ENCODE results near the gene TTLL1.
A peak's percentile ranks its signal among the peaks of the same experiment; 100 is the strongest.
"Not testable (repeated sequence)": the region's sequence is repeated elsewhere in the genome, so short reads cannot be mapped to it uniquely, and the experiment has no call there.

TTLL1 gene

GRCh38 chr22:43109511-43109910, 20.3 kb upstream of the TTLL1 start:
- H3K27ac ChIP-seq: no peak overlapping the region
- peaks cover 9% of the 10 kb centered on the region for H3K4me1 ChIP-seq (ENCODE audit: low read depth, poor library complexity, severe bottlenecking)
- no peak overlapping the region for H3K4me3 ChIP-seq (IDR thresholded peaks at IDR 0.05; ENCODE audit: insufficient read depth, low read depth, low read length)
- TF ChIP-seq CTCF (conservative IDR thresholded peaks at IDR 0.05; ENCODE audit: low read depth, low read length): no peak
- H4K20me1 ChIP-seq (ENCODE audit: insufficient read depth): no peaks in the 10 kb centered on the region
- no peak overlapping the region for H3K4me2 ChIP-seq
- peaks cover 5% of the 10 kb centered on the region; the same call in 1 of the 2 replicates for H3K27me3 ChIP-seq (ENCODE audit: insufficient read depth, low read depth)
- no peak overlapping the region for H2AFZ ChIP-seq (ENCODE audit: low read depth)
- H3K36me3 ChIP-seq (ENCODE audit: insufficient read depth): no peaks in the 10 kb centered on the region
- no peaks in the 10 kb centered on the region for H3K79me2 ChIP-seq (ENCODE audit: insufficient read depth, low read depth)
- H3K9ac ChIP-seq: no peak overlapping the region

GRCh38 chr22:43106302-43106701, 17.1 kb upstream of the TTLL1 start:
- no peak overlapping the region for H3K4me2 ChIP-seq
- TF ChIP-seq CTCF (conservative IDR thresholded peaks at IDR 0.05; ENCODE audit: low read depth, low read length): no peak
- H3K36me3 ChIP-seq (ENCODE audit: insufficient read depth): no peaks in the 10 kb centered on the region
- H3K9ac ChIP-seq: no peak overlapping the region
- no peak overlapping the region for H3K4me3 ChIP-seq (IDR thresholded peaks at IDR 0.05; ENCODE audit: insufficient read depth, low read depth, low read length)
- no peaks in the 10 kb centered on the region for H4K20me1 ChIP-seq (ENCODE audit: insufficient read depth)
- no peak overlapping the region for H3K27ac ChIP-seq
- H3K27me3 ChIP-seq (ENCODE audit: insufficient read depth, low read depth): no peaks in the 10 kb centered on the region
- peaks cover 14% of the 10 kb centered on the region for H3K4me1 ChIP-seq (ENCODE audit: low read depth, poor library complexity, severe bottlenecking)
- no peaks in the 10 kb centered on the region for H3K79me2 ChIP-seq (ENCODE audit: insufficient read depth, low read depth)
- H2AFZ ChIP-seq (ENCODE audit: low read depth): no peak overlapping the region

GRCh38 chr22:43104950-43105349, 15.8 kb upstream of the TTLL1 start:
- not testable (repeated sequence) for H3K4me2 ChIP-seq; H3K9ac ChIP-seq; H2AFZ ChIP-seq (ENCODE audit: low read depth); H3K27ac ChIP-seq; H4K20me1 ChIP-seq (ENCODE audit: insufficient read depth); H3K27me3 ChIP-seq (ENCODE audit: insufficient read depth, low read depth); H3K4me3 ChIP-seq (IDR thresholded peaks at IDR 0.05; ENCODE audit: insufficient read depth, low read depth, low read length); H3K79me2 ChIP-seq (ENCODE audit: insufficient read depth, low read depth); H3K36me3 ChIP-seq (ENCODE audit: insufficient read depth)
- peaks cover 14% of the 10 kb centered on the region for H3K4me1 ChIP-seq (ENCODE audit: low read depth, poor library complexity, severe bottlenecking)

GRCh38 chr22:43104056-43104625, 14.9 kb upstream of the TTLL1 start:
- not testable (repeated sequence) for H3K27ac ChIP-seq; H3K4me3 ChIP-seq (IDR thresholded peaks at IDR 0.05; ENCODE audit: insufficient read depth, low read depth, low read length); H3K27me3 ChIP-seq (ENCODE audit: insufficient read depth, low read depth); H3K9ac ChIP-seq; H4K20me1 ChIP-seq (ENCODE audit: insufficient read depth); H3K36me3 ChIP-seq (ENCODE audit: insufficient read depth); H3K79me2 ChIP-seq (ENCODE audit: insufficient read depth, low read depth)
- H3K4me1 ChIP-seq (ENCODE audit: low read depth, poor library complexity, severe bottlenecking): peaks cover 14% of the 10 kb centered on the region
- peak overlapping the region; percentile 29; the same call in 1 of the 2 replicates for H3K4me2 ChIP-seq
- peak overlapping the region; percentile 10; the same call in 1 of the 2 replicates for H2AFZ ChIP-seq (ENCODE audit: low read depth)

- no peaks in the 10 kb centered on the region for H3K27me3 ChIP-seq (ENCODE audit: insufficient read depth, low read depth)
- TF ChIP-seq CTCF (conservative IDR thresholded peaks at IDR 0.05; ENCODE audit: low read depth, low read length): no peak
- no peak overlapping the region for H3K4me3 ChIP-seq (IDR thresholded peaks at IDR 0.05; ENCODE audit: insufficient read depth, low read depth, low read length)
- no peak overlapping the region for H3K9ac ChIP-seq
- H3K79me2 ChIP-seq (ENCODE audit: insufficient read depth, low read depth): no peaks in the 10 kb centered on the region
- no peak overlapping the region for H2AFZ ChIP-seq (ENCODE audit: low read depth)
- H4K20me1 ChIP-seq (ENCODE audit: insufficient read depth): no peaks in the 10 kb centered on the region
- H3K36me3 ChIP-seq (ENCODE audit: insufficient read depth): no peaks in the 10 kb centered on the region
- H3K4me2 ChIP-seq: no peak overlapping the region
- H3K27ac ChIP-seq: no peak overlapping the region
- H3K4me1 ChIP-seq (ENCODE audit: low read depth, poor library complexity, severe bottlenecking): peaks cover 14% of the 10 kb centered on the region
Measured at GRCh38 chr22:43101306-43101705, 12.1 kb upstream of the TTLL1 start.

Measured in KMS-11 (cell line).